Activated CD8-positive, alpha-beta T cell treated with anti-CD3 and anti-CD28 coated beads, Interleukin-2, amount 10 ng/mL, durations not matched to agents 7 days and 5 days (primary cell): ENCODE data around the gene NF2. TPM values are rescaled to one million over a fixed set of nuclear protein-coding genes. Genes with fewer than 3 reads are reported as not detected.

ENCODE experiments used
- ATAC-seq: fragments of 150-1000 bp; cut with Tn5 transposase; one replicate; pipeline ENCODE4 v1.10.0; 2021; ENCODE audit warnings: moderate library complexity
- CTCF ChIA-PET: fragments of 350-600 bp; sonication (Branson Sonifier 250); formaldehyde crosslinking; loops from one replicate; lab custom pipeline; 2021; ENCODE audit warnings: antibody characterized with exemption; lab: Charles Lee
- POLR2A ChIA-PET: fragments of 350-600 bp; sonication (Branson Sonifier 250); formaldehyde crosslinking; loops from one replicate; lab custom pipeline; 2021; ENCODE audit warnings: antibody characterized with exemption; lab: Charles Lee
- DNase-seq: peaks from one replicate; pipeline ENCODE4 v3.0.0-alpha.2; 2020
- H3K27ac Mint-ChIP-seq: one replicate; pipeline ENCODE4 v1.8.0; 2021; ENCODE audit warnings: mild to moderate bottlenecking, mixed read lengths
- H3K27me3 Mint-ChIP-seq: one replicate; pipeline ENCODE4 v1.8.0; 2021; ENCODE audit warnings: low read depth, mixed read lengths
- H3K36me3 Mint-ChIP-seq: one replicate; pipeline ENCODE4 v1.8.0; 2021; ENCODE audit warnings: low read depth, mixed read lengths
- H3K4me1 Mint-ChIP-seq: one replicate; pipeline ENCODE4 v1.8.0; 2021; ENCODE audit warnings: low read depth, mixed read lengths
- H3K4me3 Mint-ChIP-seq: one replicate; pipeline ENCODE4 v1.8.0; 2021; ENCODE audit warnings: mild to moderate bottlenecking, mixed read lengths
- H3K9me3 Mint-ChIP-seq: one replicate; pipeline ENCODE4 v1.8.0; 2022; ENCODE audit warnings: mixed read lengths; ENCODE audit not compliant: insufficient read depth
- total RNA-seq, 2 experiments: library from RNA; stranded (reverse); gene quantifications; one replicate each; pipeline ENCODE4 v1.2.3, GENCODE V29; 2021

The NF2 gene
- total RNA-seq, 2 experiments from 2014 or later, result 60.6 to 61.2 TPM

DNA sequence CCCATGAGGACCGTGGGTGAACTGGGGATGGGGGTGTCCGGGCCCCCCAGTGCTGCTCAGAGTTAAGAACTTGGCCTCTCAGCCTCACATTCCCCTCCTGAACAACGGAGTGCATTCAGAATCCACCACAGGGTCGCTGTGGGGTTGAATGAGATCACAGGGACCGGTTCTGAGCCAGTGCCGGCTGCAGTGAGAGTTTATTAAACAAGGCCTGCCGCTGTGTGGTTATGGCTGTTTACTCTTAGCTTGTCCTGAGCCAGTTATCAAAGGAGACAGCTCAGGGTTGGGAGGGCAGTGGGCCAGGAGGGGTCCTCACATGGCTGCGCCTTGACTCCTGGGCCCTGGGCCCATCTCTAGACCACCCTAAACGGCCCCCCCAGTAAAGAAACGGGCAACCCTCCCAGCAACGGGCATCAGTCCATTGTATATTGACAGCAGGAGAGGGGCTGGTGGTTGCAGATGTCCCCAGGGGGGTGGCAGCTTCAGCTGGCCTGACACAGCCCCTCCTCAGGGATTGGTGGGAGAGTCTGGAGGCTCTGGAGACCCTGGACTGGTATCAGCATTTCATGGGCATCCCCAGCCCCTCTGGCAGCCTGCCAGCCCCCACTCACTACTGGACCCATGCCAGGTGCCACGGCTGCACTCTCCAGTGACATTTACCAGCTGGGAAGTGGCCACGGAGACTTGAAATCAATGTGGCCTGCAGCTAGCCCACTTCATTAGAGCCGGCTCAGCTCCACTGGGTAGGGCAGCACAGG is 101.3 kb downstream of the NF2 start:
- no peak for DNase-seq
- CTCF ChIA-PET, result interaction anchor here (1.0 to 1.5 kb wide), 2 partner anchors 79 to 300 kb away, joined by 3 to 4 read pairs; no protein-coding TSS in a partner anchor
- Mint-ChIP-seq H3K36me3 (no peaks in the 10 kb centered on the region), H3K4me1 (peaks cover 9% of the 10 kb centered on the region), H3K27ac (no peak overlapping the region), H3K4me3 (no peak overlapping the region), H3K9me3 (no peaks in the 10 kb centered on the region), H3K27me3 (peaks cover 2% of the 10 kb centered on the region)
- no peak for ATAC-seq
- POLR2A ChIA-PET, result interaction anchor here (0.6 kb wide), 1 partner anchor 232 kb away, joined by 3 read pairs; no protein-coding TSS in a partner anchor

GRCh38 chr22:29705651-29706050 is 102.2 kb downstream of the NF2 start:
- CTCF ChIA-PET, result interaction anchor here (1.5 kb wide), 1 partner anchor 80 kb away, joined by 4 read pairs; no protein-coding TSS in a partner anchor
- H3K36me3 Mint-ChIP-seq, result no peaks in the 10 kb centered on the region
- peaks cover 2% of the 10 kb centered on the region for H3K27me3 Mint-ChIP-seq
- DNase-seq (no peak), ATAC-seq (no peak)
- peaks cover 9% of the 10 kb centered on the region for H3K4me1 Mint-ChIP-seq
- H3K9me3 Mint-ChIP-seq, result no peaks in the 10 kb centered on the region
- H3K27ac Mint-ChIP-seq, result no peak overlapping the region
- no peak overlapping the region for H3K4me3 Mint-ChIP-seq
- POLR2A ChIA-PET, result interaction anchor here (0.6 kb wide), 1 partner anchor 231 kb away, joined by 3 read pairs; no protein-coding TSS in a partner anchor

- no peak overlapping the region for H3K27ac Mint-ChIP-seq
- H3K9me3 Mint-ChIP-seq, result no peaks in the 10 kb centered on the region
- peaks cover 2% of the 10 kb centered on the region for H3K27me3 Mint-ChIP-seq
- no peak for DNase-seq
- H3K36me3 Mint-ChIP-seq, result no peaks in the 10 kb centered on the region
- H3K4me1 Mint-ChIP-seq, result peaks cover under 1% of the 10 kb centered on the region
- ATAC-seq, result no peak
- no peak overlapping the region for H3K4me3 Mint-ChIP-seq
- ChIA-PET POLR2A (no interaction called here), CTCF (no interaction called here)
These were observed 103.1 kb downstream of the NF2 start for GRCh38 chr22:29706486-29706885.

DNA sequence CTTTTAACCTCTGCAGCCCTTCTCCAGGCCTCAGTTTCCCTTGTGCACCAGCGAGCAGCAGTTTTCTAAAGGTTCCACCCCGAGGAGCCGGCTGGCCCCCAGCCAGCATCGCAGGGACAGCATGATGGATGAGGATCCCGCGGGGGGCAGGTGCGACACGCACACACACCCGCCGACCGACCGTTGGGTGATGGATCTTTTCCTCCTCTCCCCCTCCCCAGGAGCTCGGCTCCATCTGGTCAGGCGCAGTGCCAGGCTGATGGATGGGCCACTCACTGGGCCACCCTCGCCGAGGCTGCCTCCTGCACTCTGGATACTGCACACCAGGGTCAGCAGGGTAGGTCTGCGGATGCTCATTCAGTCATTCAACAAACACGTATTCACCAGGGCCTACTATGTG is 103.6 kb downstream of the NF2 start:
- Mint-ChIP-seq H3K4me1 (no peaks in the 10 kb centered on the region), H3K27ac (no peak overlapping the region), H3K27me3 (peaks cover under 1% of the 10 kb centered on the region), H3K9me3 (no peaks in the 10 kb centered on the region), H3K36me3 (no peaks in the 10 kb centered on the region), H3K4me3 (no peak overlapping the region)
- ChIA-PET CTCF (no interaction called here), POLR2A (no interaction called here)
- DNase-seq, result no peak
- ATAC-seq, result no peak

GRCh38 chr22:29707471-29707870 is 104.0 kb downstream of the NF2 start:
- no peaks in the 10 kb centered on the region for H3K27me3 Mint-ChIP-seq
- ChIA-PET POLR2A (no interaction called here), CTCF (no interaction called here)
- ATAC-seq (no peak), DNase-seq (no peak)
- no peaks in the 10 kb centered on the region for H3K4me1 Mint-ChIP-seq
- H3K27ac Mint-ChIP-seq, result no peak overlapping the region
- H3K36me3 Mint-ChIP-seq, result no peaks in the 10 kb centered on the region
- no peak overlapping the region for H3K4me3 Mint-ChIP-seq
- H3K9me3 Mint-ChIP-seq, result no peaks in the 10 kb centered on the region

DNA sequence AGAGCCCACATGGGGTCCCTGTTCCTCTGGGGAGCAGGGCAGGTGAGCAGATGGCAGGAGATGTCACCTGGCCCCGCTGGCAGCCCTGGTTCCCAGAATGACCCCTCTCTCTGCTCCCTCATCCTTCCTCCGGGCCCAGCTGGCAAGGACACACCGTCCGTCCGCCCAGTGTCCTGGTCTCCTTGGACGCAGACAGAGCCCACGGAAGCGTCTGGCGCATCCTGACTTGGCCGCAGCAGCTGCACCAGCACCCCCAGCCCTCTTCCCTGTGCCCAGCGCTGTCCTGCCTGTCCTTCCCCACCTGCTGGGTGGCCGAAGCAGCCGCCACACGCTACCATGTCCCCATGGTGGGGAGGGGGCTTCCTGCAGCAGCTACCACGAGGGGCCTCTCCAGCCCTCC is 106.8 kb downstream of the NF2 start:
- POLR2A ChIA-PET, result no interaction called here
- DNase-seq (no peak), ATAC-seq (no peak)
- no peaks in the 10 kb centered on the region for H3K36me3 Mint-ChIP-seq
- H3K27me3 Mint-ChIP-seq, result no peaks in the 10 kb centered on the region
- H3K9me3 Mint-ChIP-seq, result no peaks in the 10 kb centered on the region
- H3K27ac Mint-ChIP-seq, result no peak overlapping the region
- H3K4me3 Mint-ChIP-seq, result no peak overlapping the region
- CTCF ChIA-PET, result no interaction called here
- no peaks in the 10 kb centered on the region for H3K4me1 Mint-ChIP-seq

- Mint-ChIP-seq H3K36me3 (no peaks in the 10 kb centered on the region), H3K27ac (no peak overlapping the region), H3K9me3 (no peaks in the 10 kb centered on the region), H3K4me3 (no peak overlapping the region), H3K4me1 (no peaks in the 10 kb centered on the region), H3K27me3 (peaks cover 2% of the 10 kb centered on the region)
- no peak for ATAC-seq
- ChIA-PET POLR2A (no interaction called here), CTCF (no interaction called here)
- no peak for DNase-seq
These were observed 107.6 kb downstream of the NF2 start for GRCh38 chr22:29710922-29711593.

DNA sequence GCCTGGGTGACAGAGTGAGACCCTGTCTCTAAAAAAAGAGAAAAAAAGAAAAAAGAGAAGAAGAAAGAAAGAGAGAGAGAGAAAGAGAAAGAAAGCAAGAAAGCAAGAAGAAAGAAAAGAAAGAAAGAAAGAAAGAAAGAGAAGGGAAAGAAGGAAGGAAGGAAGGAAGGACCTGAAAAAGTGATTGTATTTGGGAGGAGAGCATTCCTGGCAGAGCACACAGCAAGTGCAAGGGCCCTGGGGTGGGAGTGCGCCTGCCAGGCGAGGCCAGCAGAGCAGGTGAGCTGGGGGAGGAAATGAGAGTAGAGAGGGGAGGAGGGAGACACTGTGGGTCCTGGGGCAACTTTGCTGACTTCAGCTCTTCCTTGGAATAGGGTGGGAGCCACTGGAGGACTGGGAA is 108.7 kb downstream of the NF2 start:
- DNase-seq (no peak), ATAC-seq (no peak)
- ChIA-PET CTCF (no interaction called here), POLR2A (no interaction called here)
- Mint-ChIP-seq H3K27ac (no peak overlapping the region), H3K9me3 (no peaks in the 10 kb centered on the region), H3K4me3 (no peak overlapping the region), H3K27me3 (peaks cover 8% of the 10 kb centered on the region), H3K4me1 (no peaks in the 10 kb centered on the region), H3K36me3 (no peaks in the 10 kb centered on the region)

DNA sequence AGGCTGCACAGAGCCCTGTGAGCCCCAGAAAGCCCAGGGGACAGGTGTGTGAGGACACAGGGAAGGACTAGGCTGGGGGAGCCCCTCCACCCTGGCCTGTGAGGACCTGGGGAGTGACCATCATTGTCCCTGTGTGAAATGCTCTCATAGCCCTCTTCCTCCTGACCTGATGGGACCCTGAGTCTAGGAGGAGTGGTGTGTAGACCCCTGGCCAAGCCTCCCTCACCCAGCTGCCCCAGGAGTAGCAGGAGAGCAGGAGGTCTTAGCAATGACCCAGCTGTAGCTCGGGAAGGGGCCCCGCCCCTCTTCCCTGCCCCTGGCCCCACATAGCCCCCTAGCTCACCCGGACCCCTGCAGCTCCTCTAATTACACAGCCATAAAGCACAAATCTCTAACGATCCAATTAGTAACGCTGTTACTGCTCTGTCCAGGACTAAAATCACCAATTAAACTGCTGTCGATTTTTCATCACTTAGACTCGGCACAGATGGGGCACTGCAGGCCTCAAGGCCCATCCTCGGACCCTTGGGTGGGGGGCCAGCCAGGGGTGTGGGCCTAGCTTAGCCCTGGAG is 109.8 kb downstream of the NF2 start:
- Mint-ChIP-seq H3K27me3 (peaks cover 14% of the 10 kb centered on the region), H3K36me3 (no peaks in the 10 kb centered on the region), H3K27ac (no peak overlapping the region), H3K4me3 (no peak overlapping the region), H3K4me1 (no peaks in the 10 kb centered on the region), H3K9me3 (no peaks in the 10 kb centered on the region)
- no peak for DNase-seq
- POLR2A ChIA-PET, result no interaction called here
- CTCF ChIA-PET, result interaction anchor here (1.4 kb wide), 1 partner anchor 292 kb away, joined by 4 read pairs; no protein-coding TSS in a partner anchor
- ATAC-seq, result no peak

GRCh38 chr22:29715240-29715639 is 111.8 kb downstream of the NF2 start:
- no peak overlapping the region for H3K27ac Mint-ChIP-seq
- ATAC-seq (no peak), DNase-seq (no peak)
- ChIA-PET POLR2A (interaction anchor here (0.7 kb wide), 1 partner anchor 573 kb away, joined by 3 read pairs; no protein-coding TSS in a partner anchor), CTCF (interaction anchor here (1.7 kb wide), 1 partner anchor 79 kb away, joined by 3 read pairs; no protein-coding TSS in a partner anchor)
- no peak overlapping the region for H3K4me3 Mint-ChIP-seq
- peaks cover 29% of the 10 kb centered on the region for H3K27me3 Mint-ChIP-seq
- H3K9me3 Mint-ChIP-seq, result no peaks in the 10 kb centered on the region
- peaks cover 1% of the 10 kb centered on the region for H3K4me1 Mint-ChIP-seq
- no peaks in the 10 kb centered on the region for H3K36me3 Mint-ChIP-seq

- Mint-ChIP-seq H3K9me3 (no peaks in the 10 kb centered on the region), H3K27me3 (peaks cover 30% of the 10 kb centered on the region), H3K4me1 (peaks cover 1% of the 10 kb centered on the region), H3K4me3 (no peak overlapping the region), H3K27ac (no peak overlapping the region), H3K36me3 (no peaks in the 10 kb centered on the region)
- ChIA-PET CTCF (interaction anchor here (1.7 kb wide), 1 partner anchor 80 kb away, joined by 3 read pairs; no protein-coding TSS in a partner anchor), POLR2A (no interaction called here)
- DNase-seq, result no peak
- no peak for ATAC-seq
These were observed 112.3 kb downstream of the NF2 start for GRCh38 chr22:29715705-29716104.
